K562 (cell line): ENCODE results near the gene RNASEH2A. TPM values are rescaled to one million over a fixed set of nuclear protein-coding genes. Genes with fewer than 3 reads are reported as not detected.

Experiments
- ARID1B ChIP-seq: fragments of 450-650 bp; IDR thresholded peaks from 2 replicates; pipeline ENCODE4 v1.6.1; 2016; ENCODE audit warnings: antibody characterized with exemption, mild to moderate bottlenecking, inconsistent platforms
- BRD9 ChIP-seq: fragments of 450-650 bp; IDR thresholded peaks from 2 replicates; pipeline ENCODE4 v1.6.1; 2018; ENCODE audit warnings: low read depth; ENCODE audit not compliant: partially characterized antibody
- CAMTA2 ChIP-seq: fragments of 250-450 bp; sonication (Bioruptor Pico); conservative IDR thresholded peaks from 2 replicates; pipeline ENCODE4 v1.5.1; 2022
- ETS1 ChIP-seq: conservative IDR thresholded peaks from 2 replicates; pipeline ENCODE4 v1.6.1; 2011; ENCODE audit warnings: low read depth, mild to moderate bottlenecking, low read length; ENCODE audit not compliant: control insufficient read depth
- GTF2A2 ChIP-seq: IDR thresholded peaks from 2 replicates; pipeline ENCODE4 v1.6.1; 2016; ENCODE audit warnings: mild to moderate bottlenecking, missing genetic modification characterization, missing compliant biosample characterization
- HNRNPLL ChIP-seq: fragments of 200-400 bp; formaldehyde crosslinking; IDR thresholded peaks from 2 replicates; pipeline ENCODE4 v1.6.1; 2017; ENCODE audit warnings: low read length, low read depth, mild to moderate bottlenecking; ENCODE audit not compliant: poor library complexity, severe bottlenecking
- MGA ChIP-seq: fragments of 450-650 bp; IDR thresholded peaks from 2 replicates; pipeline ENCODE4 v1.6.1; 2016; ENCODE audit warnings: mild to moderate bottlenecking, moderate library complexity
- MYC ChIP-seq, 2 experiments: fragments of 250-450 bp in 1 of 2; sonication (Bioruptor Pico) in 1 of 2; IDR thresholded peaks; 2 replicates each; pipeline versions ENCODE4 v1.5.1 to v1.6.1; 2012 to 2021; ENCODE audit warnings: low read depth in 2 of 2, borderline replicate concordance in 1 of 2, improper control_type of control experiment in 1 of 2, low read length in 1 of 2, mild to moderate bottlenecking in 1 of 2, moderate library complexity in 1 of 2
- POLR2A ChIP-seq: fragments of 450-650 bp; conservative IDR thresholded peaks from 2 replicates; pipeline ENCODE4 v1.6.1; 2016
- RBFOX2 ChIP-seq: fragments of 200-400 bp; formaldehyde crosslinking; IDR thresholded peaks from 2 replicates; pipeline ENCODE4 v1.6.1; 2017; ENCODE audit warnings: low read depth, mild to moderate bottlenecking, low read length, moderate library complexity
- YY1 ChIP-seq, 3 experiments: IDR thresholded peaks; 2 replicates each; pipeline ENCODE4 v1.6.1; 2011; ENCODE audit warnings: low read length in 2 of 3, mild to moderate bottlenecking in 2 of 3, moderate library complexity in 2 of 3, borderline replicate concordance in 1 of 3, control low read depth in 1 of 3, low read depth in 1 of 3; ENCODE audit not compliant: insufficient read depth in 3 of 3, insufficient replicate concordance in 2 of 3, control insufficient read depth in 1 of 3, insufficient read length in 1 of 3; ENCODE audit errors: extremely low read depth in 1 of 3
- polyA plus RNA-seq, 8 experiments: library from polyadenylated mRNA; depleted of rRNA in 4 of 8; stranded (reverse) in 5 of 8; unstranded in 3 of 8; fragments of >200 nt; fragmentation: Nextera tagmentation in 2 of 8; fragmentation: Illumina TruSeq in 1 of 8; extraction: Ambion mirVana in 2 of 8; extraction: Trizol in 1 of 8; gene quantifications; 2 replicates each; pipeline versions ENCODE4 v1.2.1 to v1.2.3, GENCODE V29; 2011 to 2014; ENCODE audit warnings: inconsistent platforms in 1 of 8, missing spikeins in 1 of 8
- total RNA-seq, 7 experiments: library from RNA; depleted of rRNA in 6 of 7; stranded (reverse); fragments of >200 nt in 6 of 7; fragmentation: Illumina TruSeq in 2 of 7; extraction: Trizol in 2 of 7; gene quantifications; 2 replicates each; pipeline versions ENCODE4 v1.2.1 to v1.2.3, GENCODE V29; 2011 to 2021; ENCODE audit warnings: low replicate concordance in 1 of 7
- TF ChIP-seq, protein P1 (sequence below): IDR thresholded peaks from 2 replicates; pipeline ENCODE4 v1.6.1; 2016; ENCODE audit warnings: missing genetic modification characterization, missing compliant biosample characterization

Gene RNASEH2A
- total and polyA plus RNA-seq, 9 of the 15 experiments (the other 6 are each of a cell fraction or from before 2014, with no cell fraction given): 22.3 to 78.0 (median 61.7) TPM

- TF ChIP-seq RBFOX2: peak; percentile 57
- peak in 1 of 3 experiments; percentile 13 for TF ChIP-seq YY1 (IDR thresholded peaks at IDR 0.05; ENCODE audit: borderline replicate concordance in 1 of 3, control insufficient read depth in 1 of 3, extremely low read depth in 1 of 3, insufficient read depth in 3 of 3, insufficient read length in 1 of 3, insufficient replicate concordance in 2 of 3, low read depth in 1 of 3, low read length in 2 of 3)
- TF ChIP-seq ARID1B: 0 out of 2 replicates have a peak, but pooled peaks have one; percentile 11
- TF ChIP-seq CAMTA2 (CRISPR knock-in tag): no peak
- no peak for TF ChIP-seq HNRNPLL
- no peak for TF ChIP-seq BRD9
- TF ChIP-seq MYC (IDR thresholded peaks at IDR 0.05; ENCODE audit: low read depth, low read length): no peak
- no peak for TF ChIP-seq MYC (CRISPR knock-in tag; IDR thresholded peaks at IDR 0.05; ENCODE audit: borderline replicate concordance, low read depth)
- TF ChIP-seq MGA: peak; percentile 6; the same call in 1 of the 2 replicates
- TF ChIP-seq ETS1: no peak
- TF ChIP-seq POLR2A: 0 out of 2 replicates have a peak, but pooled peaks have one; percentile 2
- TF ChIP-seq, protein P1, sequence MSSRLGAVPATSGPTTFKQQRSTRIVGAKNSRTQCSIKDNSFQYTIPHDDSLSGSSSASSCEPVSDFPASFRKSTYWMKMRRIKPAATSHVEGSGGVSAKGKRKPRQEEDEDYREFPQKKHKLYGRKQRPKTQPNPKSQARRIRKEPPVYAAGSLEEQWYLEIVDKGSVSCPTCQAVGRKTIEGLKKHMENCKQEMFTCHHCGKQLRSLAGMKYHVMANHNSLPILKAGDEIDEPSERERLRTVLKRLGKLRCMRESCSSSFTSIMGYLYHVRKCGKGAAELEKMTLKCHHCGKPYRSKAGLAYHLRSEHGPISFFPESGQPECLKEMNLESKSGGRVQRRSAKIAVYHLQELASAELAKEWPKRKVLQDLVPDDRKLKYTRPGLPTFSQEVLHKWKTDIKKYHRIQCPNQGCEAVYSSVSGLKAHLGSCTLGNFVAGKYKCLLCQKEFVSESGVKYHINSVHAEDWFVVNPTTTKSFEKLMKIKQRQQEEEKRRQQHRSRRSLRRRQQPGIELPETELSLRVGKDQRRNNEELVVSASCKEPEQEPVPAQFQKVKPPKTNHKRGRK (tag): no peak
- no peak for TF ChIP-seq GTF2A2 (tag)
Observed at GRCh38 chr19:12792853-12793289, 13.5 kb upstream of the RNASEH2A start (continued).
